Hematopoietic multipotent progenitor cell treated with erythropoietin and hydrocortisone succinate and interleukin-3 and kit ligand, for 8 days (in vitro differentiated cells): Measurements from ENCODE around the gene TTC9B.

Experiments
- DNase-seq: peaks from one replicate; pipeline ENCODE4 v3.0.0-alpha.2; 2015

TTC9B gene

GRCh38 chr19:40247735-40248262, 29.6 kb upstream of the TTC9B start:
- no peak for DNase-seq

- DNase-seq: no peak
Measured at GRCh38 chr19:40247178-40247577, 29.0 kb upstream of the TTC9B start.

- no peak for DNase-seq
Measured at GRCh38 chr19:40246292-40247073, 28.3 kb upstream of the TTC9B start.

- DNase-seq: no peak
Measured at GRCh38 chr19:40245506-40246128, 27.4 kb upstream of the TTC9B start.

- no peak for DNase-seq
Measured at GRCh38 chr19:40244579-40245317, 26.6 kb upstream of the TTC9B start.

- no peak for DNase-seq
Measured at GRCh38 chr19:40243181-40243580, 25.0 kb upstream of the TTC9B start.

- no peak for DNase-seq
Measured at GRCh38 chr19:40242480-40242879, 24.3 kb upstream of the TTC9B start.

- no peak for DNase-seq
Measured at GRCh38 chr19:40241809-40242384, 23.7 kb upstream of the TTC9B start.

- DNase-seq: no peak
Measured at GRCh38 chr19:40241125-40241808, 23.1 kb upstream of the TTC9B start.

- DNase-seq: no peak
Measured at GRCh38 chr19:40240332-40240731, 22.1 kb upstream of the TTC9B start.

GRCh38 chr19:40239415-40240226, 21.4 kb upstream of the TTC9B start:
- DNase-seq: no peak

- no peak for DNase-seq
Measured at GRCh38 chr19:40238775-40239174, 20.6 kb upstream of the TTC9B start.

GRCh38 chr19:40237791-40238190, 19.6 kb upstream of the TTC9B start:
- DNase-seq: no peak

- no peak for DNase-seq
Measured at GRCh38 chr19:40236366-40236765, 18.2 kb upstream of the TTC9B start.

- DNase-seq: no peak
Measured at GRCh38 chr19:40236026-40236355, 17.8 kb upstream of the TTC9B start.

- DNase-seq: no peak
Measured at GRCh38 chr19:40235238-40236025, 17.2 kb upstream of the TTC9B start.

GRCh38 chr19:40234429-40235237, 16.4 kb upstream of the TTC9B start:
- DNase-seq: no peak

- DNase-seq: no peak
Measured at GRCh38 chr19:40233811-40234389, 15.7 kb upstream of the TTC9B start.

- DNase-seq: no peak
Measured at GRCh38 chr19:40232949-40233810, 15.0 kb upstream of the TTC9B start.
